ES-I3 (cell line): Measurements from ENCODE around the gene NCLN.

Experiments used
- H3K36me3 ChIP-seq: 2 replicates; pipeline ENCODE4 v1.6.1; 2013; ENCODE audit warnings: mild to moderate bottlenecking, low read length, control low read depth, moderate library complexity; ENCODE audit not compliant: insufficient read depth
- H3K4me1 ChIP-seq: 2 replicates; pipeline ENCODE4 v1.6.1; 2013; ENCODE audit warnings: mild to moderate bottlenecking, control low read depth, low read length; ENCODE audit not compliant: insufficient read depth
- H3K9ac ChIP-seq: 2 replicates; pipeline ENCODE4 v1.6.1; 2013; ENCODE audit warnings: low read depth, mild to moderate bottlenecking, low read length, moderate library complexity
- H3K9me3 ChIP-seq: 2 replicates; pipeline ENCODE4 v1.6.1; 2013; ENCODE audit warnings: mild to moderate bottlenecking, low read length, moderate library complexity; ENCODE audit not compliant: control insufficient read depth, insufficient read depth

Gene NCLN, protein sequence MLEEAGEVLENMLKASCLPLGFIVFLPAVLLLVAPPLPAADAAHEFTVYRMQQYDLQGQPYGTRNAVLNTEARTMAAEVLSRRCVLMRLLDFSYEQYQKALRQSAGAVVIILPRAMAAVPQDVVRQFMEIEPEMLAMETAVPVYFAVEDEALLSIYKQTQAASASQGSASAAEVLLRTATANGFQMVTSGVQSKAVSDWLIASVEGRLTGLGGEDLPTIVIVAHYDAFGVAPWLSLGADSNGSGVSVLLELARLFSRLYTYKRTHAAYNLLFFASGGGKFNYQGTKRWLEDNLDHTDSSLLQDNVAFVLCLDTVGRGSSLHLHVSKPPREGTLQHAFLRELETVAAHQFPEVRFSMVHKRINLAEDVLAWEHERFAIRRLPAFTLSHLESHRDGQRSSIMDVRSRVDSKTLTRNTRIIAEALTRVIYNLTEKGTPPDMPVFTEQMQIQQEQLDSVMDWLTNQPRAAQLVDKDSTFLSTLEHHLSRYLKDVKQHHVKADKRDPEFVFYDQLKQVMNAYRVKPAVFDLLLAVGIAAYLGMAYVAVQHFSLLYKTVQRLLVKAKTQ

DNA sequence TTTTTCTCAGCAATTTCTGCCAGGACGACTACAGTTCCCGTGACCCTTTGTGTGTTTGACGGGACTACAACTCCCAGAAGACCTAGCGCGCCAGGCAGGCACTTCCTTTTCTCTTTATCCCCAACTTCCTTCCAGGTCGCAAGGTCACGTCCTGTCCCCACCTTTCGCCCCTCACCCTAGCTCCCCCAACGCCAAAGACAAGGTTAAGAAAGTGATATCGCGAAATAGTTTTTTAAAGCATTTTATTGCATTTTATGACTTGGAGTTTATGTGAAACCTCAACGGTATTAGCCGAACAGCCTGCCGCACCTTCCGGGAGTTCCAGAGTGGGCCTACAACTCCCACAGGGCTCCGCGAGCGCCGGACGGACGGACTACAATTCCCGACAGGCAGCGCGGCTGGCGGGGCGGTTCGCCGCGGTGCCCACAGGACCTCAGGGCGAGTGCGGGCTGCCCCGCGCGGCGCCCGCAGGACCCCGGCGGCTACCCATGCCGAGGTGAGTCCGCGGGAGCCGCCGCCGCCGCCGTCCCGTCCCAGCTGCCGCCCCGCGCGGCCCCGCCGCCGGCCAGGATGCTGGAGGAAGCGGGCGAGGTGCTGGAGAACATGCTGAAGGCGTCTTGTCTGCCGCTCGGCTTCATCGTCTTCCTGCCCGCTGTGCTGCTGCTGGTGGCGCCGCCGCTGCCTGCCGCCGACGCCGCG is at the start of gene NCLN:
NCLN (plus strand) TSS at position 470 of the 699 bp plus-strand sequence; CDS start at position 571, 101 bp downstream.
- H3K4me1 ChIP-seq: peaks cover 13% of the 10 kb centered on the region
- H3K9me3 ChIP-seq: no peaks in the 10 kb centered on the region
- peak within 1 kb of the TSS; percentile 97 for H3K9ac ChIP-seq
- no peaks in the 10 kb centered on the region for H3K36me3 ChIP-seq

DNA sequence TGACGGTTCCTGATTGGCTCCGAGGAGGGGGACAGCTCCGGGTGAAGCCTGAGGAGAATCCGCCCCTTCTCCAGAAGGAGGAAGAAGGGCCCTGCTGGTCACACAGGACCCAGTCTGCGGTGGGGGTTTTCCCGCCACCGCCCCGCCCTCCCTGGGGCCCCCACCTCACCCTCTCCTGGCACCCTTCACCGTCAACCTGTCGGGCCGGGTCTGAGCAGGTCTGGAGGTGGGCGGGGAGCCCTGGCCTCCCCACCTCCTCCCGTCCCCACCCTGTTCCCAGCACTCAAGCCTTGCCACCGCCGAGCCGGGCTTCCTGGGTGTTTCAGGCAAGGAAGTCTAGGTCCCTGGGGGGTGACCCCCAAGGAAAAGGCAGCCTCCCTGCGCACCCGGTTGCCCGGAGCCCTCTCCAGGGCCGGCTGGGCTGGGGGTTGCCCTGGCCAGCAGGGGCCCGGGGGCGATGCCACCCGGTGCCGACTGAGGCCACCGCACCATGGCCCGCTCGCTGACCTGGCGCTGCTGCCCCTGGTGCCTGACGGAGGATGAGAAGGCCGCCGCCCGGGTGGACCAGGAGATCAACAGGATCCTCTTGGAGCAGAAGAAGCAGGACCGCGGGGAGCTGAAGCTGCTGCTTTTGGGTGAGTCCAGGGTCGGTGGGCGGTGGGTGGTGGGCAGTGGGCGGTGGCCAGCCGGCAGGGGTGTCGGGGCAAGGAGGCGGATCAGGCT is 49.6 kb upstream of the NCLN start, which contains the start of gene GNA15:
GNA15 (plus strand) TSS at position 73 of the 723 bp plus-strand sequence; CDS start at position 491, 418 bp downstream.
- H3K4me1 ChIP-seq: no peaks in the 10 kb centered on the region
- H3K9me3 ChIP-seq: no peaks in the 10 kb centered on the region
- H3K36me3 ChIP-seq: no peaks in the 10 kb centered on the region
- no peak within 1 kb of the TSS for H3K9ac ChIP-seq

DNA sequence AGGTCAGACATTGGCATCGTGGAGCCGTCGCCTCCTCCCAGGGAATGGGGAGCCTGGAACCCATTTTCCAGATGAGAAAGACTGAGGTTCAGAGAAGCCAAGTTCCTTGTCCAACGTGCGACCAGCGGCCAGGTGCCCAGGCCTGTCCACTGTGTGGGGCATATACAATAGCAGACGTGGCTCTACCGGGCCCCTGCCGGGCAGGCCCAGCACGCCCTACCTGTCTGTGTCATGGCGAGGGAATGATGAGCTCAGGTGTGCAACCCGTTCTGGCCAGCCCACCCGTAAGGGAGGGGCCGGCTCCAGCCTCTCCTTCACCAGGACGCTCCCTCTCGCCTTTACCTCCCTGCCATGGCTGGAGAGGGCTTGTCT is 49.1 kb upstream of the NCLN start:
- Histone ChIP-seq H3K4me1 (no peaks in the 10 kb centered on the region), H3K36me3 (no peaks in the 10 kb centered on the region), H3K9ac (no peak overlapping the region), H3K9me3 (no peaks in the 10 kb centered on the region)

DNA sequence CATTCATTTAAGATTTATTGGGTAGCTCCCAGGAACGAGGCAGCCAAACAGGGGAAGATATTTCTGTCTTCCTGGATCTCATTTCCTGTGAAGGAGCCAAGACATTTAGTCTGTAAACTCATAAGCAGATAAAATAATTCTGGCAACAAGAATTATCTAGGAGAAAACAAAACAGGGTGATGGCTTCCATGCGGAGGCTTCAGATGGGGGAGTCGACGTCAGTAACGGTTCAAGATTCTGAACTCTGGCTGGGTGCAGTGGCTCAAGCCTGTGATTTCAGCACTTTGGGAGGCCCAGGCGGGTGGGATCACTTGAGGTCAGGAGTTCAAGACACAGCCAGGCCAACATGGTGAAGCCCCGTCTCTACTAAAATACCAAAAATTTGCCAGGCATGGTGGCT is 48.6 kb upstream of the NCLN start:
- H3K9ac ChIP-seq: no peak overlapping the region
- H3K4me1 ChIP-seq: no peaks in the 10 kb centered on the region
- no peaks in the 10 kb centered on the region for H3K9me3 ChIP-seq
- H3K36me3 ChIP-seq: no peaks in the 10 kb centered on the region

DNA sequence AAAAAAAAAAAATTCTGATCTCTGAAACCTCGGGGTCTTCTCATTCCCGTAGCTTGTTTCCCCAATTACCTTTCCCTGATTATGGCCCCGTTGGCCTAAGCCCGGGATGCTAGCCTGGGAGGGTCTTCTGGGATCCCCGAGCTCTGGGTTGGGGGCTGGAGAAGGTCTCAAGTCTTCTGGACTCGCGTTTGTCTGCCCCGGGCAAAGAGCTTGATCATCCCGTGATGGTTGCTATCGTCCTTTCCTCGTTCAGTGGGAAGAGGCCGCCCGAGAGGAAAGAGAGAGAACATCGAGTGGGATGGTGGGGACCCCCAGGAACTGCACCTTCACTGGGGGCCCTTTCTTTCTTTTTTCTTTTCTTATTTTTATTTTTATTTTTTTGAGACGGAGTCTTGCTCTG is 47.5 kb upstream of the NCLN start:
- no peak overlapping the region for H3K9ac ChIP-seq
- no peaks in the 10 kb centered on the region for H3K9me3 ChIP-seq
- no peaks in the 10 kb centered on the region for H3K4me1 ChIP-seq
- H3K36me3 ChIP-seq: no peaks in the 10 kb centered on the region

DNA sequence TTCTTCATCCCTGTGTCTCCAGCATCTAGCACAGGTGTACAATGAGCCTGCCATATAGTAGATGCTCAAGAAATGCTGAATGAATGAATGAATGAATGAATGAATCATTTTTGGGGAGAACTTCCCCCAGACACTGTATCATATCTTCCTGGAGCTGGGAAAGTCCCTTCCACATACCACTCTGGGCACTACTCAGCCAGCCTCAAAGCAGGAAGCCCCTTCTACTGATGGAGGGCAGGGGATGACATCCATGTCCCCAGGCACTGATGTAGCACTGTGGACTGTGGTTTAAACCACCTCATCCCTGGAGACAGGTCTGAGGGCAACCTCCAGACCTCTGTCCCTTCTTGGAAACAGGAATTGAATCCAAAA is 45.1 kb upstream of the NCLN start:
- no peaks in the 10 kb centered on the region for H3K9me3 ChIP-seq
- no peaks in the 10 kb centered on the region for H3K4me1 ChIP-seq
- no peaks in the 10 kb centered on the region for H3K36me3 ChIP-seq
- H3K9ac ChIP-seq: no peak overlapping the region

DNA sequence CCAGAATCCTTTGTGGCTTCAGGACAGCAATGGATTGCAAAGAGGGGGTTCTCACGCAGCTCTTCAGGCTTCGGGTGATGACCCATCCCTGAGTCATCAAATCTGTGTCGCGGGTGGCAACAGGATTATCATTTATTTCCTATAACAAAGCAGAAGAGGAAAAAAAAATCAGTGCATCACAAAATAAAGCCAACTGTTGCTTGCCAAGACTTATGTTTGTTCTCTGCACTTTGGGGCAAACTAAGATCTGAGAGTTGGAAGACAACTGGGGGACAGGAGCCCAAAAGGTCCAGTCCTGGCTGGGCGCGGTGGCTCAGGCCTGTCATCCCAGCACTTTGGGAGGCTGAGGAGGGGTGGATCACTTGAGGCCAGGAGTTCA is 43.4 kb upstream of the NCLN start:
- H3K9ac ChIP-seq: no peak overlapping the region
- H3K4me1 ChIP-seq: no peaks in the 10 kb centered on the region
- no peaks in the 10 kb centered on the region for H3K36me3 ChIP-seq
- H3K9me3 ChIP-seq: no peaks in the 10 kb centered on the region

DNA sequence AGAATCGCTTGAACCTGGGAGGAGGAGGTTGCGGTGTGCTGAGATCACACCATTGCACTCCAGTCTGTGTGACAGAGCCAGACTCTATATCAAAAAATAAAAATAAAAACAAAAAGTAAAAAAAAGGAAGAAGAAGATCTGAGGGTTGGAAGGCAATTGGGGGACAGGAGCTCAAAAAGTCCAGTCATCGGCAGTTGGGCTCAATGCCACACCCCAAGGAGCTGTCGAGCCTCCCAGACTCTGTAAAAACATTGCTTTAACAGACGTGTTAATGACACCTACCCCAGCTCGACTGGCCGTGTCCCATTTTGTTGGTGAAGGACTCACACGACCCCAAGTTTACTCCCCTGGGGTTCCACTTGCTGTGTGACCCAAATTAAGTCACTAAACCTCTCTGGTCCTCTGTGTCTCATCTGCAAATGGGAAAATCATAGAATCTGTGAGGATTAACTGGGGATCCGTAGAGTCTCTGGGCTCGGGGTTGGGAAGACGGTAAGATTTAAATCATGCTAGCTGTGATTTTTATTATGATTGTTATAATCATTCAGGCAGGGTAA is 42.9 kb upstream of the NCLN start:
- Histone ChIP-seq H3K4me1 (no peaks in the 10 kb centered on the region), H3K9ac (no peak overlapping the region), H3K9me3 (no peaks in the 10 kb centered on the region), H3K36me3 (no peaks in the 10 kb centered on the region)

DNA sequence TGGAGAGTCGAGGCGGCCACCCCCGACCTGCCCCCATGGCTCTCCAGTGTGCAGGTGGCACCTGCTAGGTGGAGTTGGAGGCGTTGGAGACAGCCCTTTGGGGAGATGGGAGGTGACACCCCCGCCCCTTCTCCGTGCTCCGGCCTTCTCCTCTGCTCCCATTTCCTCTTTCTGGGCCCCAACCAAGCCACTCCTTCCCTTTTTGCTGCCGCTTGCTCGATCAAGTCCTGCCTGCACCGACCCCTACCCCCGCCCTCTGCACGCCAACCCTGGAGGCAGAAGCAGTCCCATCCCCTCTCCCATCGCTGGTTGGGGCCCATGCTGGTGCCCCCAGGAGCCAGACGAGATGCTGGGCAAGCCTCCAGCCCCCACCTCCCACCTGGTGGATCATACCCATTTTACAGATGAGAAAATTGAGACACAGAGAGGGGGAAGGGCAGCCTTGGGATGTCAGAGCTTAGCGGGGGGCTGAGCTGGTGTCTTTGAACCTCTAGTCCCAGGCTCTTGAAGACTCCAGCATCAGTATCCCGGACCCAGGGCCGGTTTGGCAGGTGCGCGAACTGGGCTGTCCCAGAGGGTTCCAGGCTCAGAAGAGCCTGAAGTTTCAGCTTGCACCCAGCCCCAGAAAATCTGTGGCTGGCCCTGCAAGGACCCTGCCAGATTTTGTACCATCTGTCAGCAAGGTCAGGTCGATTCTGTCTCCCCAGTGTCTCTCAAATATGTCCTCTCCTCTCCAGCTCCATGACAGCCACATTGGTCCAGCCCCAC is 39.6 kb upstream of the NCLN start:
- Histone ChIP-seq H3K9ac (no peak overlapping the region), H3K36me3 (no peaks in the 10 kb centered on the region), H3K4me1 (no peaks in the 10 kb centered on the region; the same call in 1 of the 2 replicates), H3K9me3 (no peaks in the 10 kb centered on the region)

DNA sequence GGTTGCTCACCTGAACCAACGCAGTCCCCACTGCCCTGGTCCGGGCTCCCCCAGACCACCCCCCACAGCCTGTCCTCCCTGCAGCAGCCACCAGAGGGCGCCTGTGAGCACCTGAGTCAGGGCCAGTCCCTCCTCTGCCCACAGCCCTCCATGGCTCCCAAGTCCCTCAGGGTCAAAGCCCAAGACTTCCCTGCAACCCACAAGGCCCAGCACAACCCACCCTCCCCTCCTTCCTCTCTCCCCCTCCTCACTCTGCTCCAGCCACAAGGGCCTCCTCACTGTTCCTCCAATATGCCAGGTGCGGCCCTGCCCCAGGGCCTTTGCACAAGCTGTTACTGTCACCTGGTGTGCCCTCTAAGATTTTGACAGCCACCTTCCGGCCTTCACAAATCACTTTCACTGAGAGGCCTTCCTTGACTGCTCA is 39.0 kb upstream of the NCLN start:
- Histone ChIP-seq H3K9me3 (no peaks in the 10 kb centered on the region), H3K36me3 (no peaks in the 10 kb centered on the region), H3K4me1 (no peaks in the 10 kb centered on the region; the same call in 1 of the 2 replicates), H3K9ac (no peak overlapping the region)

DNA sequence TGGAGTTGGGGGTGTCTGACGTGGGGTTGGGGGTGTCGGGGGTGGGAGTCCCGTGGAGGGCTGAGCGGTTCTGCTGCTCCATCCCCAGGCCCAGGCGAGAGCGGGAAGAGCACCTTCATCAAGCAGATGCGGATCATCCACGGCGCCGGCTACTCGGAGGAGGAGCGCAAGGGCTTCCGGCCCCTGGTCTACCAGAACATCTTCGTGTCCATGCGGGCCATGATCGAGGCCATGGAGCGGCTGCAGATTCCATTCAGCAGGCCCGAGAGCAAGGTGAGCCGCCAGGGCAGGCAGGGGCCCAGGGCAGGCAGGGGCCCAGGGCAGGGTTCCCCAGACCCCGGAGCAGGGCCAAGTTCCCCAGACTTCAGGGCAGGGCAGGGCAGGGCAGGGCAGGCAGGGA is 37.2 kb upstream of the NCLN start:
- Histone ChIP-seq H3K4me1 (no peaks in the 10 kb centered on the region; the same call in 1 of the 2 replicates), H3K9me3 (no peaks in the 10 kb centered on the region), H3K36me3 (no peaks in the 10 kb centered on the region), H3K9ac (no peak overlapping the region)

DNA sequence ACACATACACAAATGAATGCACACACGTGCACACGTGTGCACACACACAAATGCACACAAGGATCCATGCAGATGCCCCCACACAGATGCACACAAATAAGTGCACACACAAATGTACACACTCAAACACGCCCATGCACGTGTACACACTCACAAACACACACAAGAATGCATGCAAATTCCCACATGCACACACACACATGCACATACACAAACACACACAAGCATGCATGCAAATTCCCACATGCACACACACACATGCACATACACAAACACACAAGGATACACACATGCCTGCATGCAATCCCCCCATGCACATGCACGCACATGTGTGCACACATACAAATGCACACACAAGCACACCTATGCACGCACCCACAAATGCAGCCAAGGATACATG is 36.6 kb upstream of the NCLN start:
- Histone ChIP-seq H3K9me3 (no peaks in the 10 kb centered on the region), H3K9ac (no peak overlapping the region), H3K36me3 (no peaks in the 10 kb centered on the region), H3K4me1 (no peaks in the 10 kb centered on the region; the same call in 1 of the 2 replicates)

DNA sequence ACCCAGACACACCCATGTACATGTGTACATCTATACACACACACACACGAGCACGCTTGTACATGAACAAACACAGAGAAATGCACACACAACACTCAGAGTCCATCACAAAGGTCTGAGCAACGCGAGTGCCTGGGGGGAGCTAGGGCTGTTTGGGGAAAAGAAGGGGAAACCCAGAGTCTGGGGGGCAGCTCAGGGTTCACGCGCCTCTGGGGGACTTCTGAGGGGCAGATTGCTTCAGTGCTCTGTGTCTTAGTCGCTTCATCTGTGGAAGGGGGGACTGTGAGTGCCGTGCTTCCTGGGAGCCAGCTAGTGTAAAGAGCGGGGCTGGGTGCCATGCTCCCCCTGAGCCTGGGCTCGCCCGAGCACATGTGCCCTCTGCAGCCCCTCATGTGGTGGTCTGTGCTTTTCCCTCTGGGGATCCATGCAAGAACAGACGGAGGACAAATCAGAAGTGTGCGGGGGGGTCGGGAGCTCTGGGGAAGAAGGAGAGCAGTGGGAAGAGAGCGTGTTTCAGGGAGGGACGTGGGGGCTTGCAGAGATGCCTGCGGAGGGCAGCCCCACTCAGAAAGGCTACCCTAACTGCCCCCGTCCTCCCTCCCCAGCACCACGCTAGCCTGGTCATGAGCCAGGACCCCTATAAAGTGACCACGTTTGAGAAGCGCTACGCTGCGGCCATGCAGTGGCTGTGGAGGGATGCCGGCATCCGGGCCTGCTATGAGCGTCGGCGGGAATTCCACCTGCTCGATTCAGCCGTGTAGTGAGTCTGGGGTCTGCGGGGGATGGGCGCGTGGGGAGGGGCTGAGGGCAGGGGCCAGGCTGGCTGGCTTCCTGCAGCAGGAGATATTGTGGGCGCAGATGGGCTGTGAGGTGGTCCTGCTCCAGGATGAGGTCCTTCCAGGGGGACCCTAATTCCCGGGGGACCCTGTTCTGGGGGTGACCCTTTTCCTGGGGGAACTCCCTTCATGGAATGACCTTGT is 35.9 kb upstream of the NCLN start:
- no peaks in the 10 kb centered on the region for H3K36me3 ChIP-seq
- peaks cover 1% of the 10 kb centered on the region; the same call in 1 of the 2 replicates for H3K4me1 ChIP-seq
- H3K9me3 ChIP-seq: no peaks in the 10 kb centered on the region
- H3K9ac ChIP-seq: no peak overlapping the region
